GM18519 (cell line): Measurements from ENCODE around the gene TMEM208.

ENCODE experiments used
- ATAC-seq: cut with Tn5 transposase; IDR thresholded peaks from one replicate; pipeline ENCODE4 v1.9.1; 2021; ENCODE audit warnings: mild to moderate bottlenecking, moderate library complexity; ENCODE audit not compliant: unreplicated experiment, low FRiP score

The TMEM208 gene

DNA sequence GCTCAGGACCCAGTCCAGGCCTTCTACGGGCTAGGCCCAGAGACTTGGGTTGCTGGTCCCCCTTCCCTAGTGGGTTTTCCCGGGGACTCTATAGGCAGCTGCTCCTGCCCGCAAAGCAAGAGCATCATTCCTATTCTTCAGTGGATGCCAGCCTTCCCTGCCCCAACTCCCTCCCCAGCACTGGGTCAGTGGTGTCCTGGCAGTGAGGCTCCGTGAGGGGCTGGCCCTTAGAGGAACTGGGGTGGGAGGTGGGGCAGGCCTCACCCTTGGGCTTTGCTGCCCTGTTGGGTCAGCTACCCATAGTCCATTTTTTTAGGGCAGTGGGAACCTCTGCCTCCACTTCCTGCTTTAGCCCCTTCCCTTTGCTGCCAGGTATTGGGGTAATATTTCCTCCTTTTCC lies 44.5 kb downstream of the TMEM208 start:
- ATAC-seq = no peak

DNA sequence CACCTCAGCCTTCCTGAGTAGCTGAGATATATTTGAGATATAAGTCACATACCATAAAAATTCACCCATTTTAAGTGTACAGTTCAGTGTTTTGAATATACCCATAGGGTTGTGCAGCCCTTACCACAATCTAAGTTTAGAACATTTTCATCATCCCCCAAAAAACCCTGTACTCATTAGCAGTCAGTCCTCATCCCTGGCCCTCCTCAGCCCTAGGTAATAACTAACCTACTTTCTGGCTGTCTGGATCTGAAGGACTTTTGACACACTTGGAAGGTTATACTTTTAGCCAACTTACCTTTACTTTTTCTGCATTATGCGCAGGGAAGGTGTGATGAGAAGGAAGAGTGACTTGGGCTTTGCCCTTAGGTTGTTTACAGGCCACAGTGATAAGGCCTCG lies 48.4 kb downstream of the TMEM208 start:
- no peak for ATAC-seq

DNA sequence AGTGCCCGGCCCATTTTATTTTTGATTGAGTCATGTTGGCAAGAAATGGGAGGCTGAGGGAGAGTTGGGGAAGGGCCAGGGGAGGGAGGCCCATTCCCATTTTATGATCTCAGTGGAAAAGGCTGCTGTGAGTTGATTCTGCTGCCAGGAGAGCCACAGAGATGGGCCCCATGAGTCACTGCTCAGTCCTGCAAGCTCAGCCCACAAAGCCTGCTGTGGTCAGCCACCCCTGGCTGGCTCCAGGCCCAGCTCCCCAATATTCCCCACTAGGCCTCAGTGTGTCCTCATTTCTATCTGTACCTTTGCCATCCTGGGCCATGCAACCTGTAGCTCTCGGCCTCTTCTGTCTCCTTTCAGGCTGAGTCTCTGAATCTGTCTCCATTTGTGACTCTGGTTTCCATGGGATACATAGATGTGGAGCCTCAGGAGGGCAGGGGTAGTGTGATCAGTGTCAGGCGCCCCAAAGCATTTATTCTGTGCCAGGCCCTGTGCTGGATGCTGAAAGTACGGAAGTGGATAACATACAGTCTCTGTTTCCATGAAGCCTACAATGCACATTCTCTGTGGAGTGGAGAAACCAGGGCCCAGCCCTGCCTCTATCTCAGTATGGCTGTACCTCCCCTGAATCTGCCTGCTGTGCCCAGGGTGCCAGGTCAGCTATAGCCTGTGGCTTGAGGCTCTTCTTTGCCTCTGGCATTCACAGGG lies 50.5 kb downstream of the TMEM208 start:
- ATAC-seq = no peak

DNA sequence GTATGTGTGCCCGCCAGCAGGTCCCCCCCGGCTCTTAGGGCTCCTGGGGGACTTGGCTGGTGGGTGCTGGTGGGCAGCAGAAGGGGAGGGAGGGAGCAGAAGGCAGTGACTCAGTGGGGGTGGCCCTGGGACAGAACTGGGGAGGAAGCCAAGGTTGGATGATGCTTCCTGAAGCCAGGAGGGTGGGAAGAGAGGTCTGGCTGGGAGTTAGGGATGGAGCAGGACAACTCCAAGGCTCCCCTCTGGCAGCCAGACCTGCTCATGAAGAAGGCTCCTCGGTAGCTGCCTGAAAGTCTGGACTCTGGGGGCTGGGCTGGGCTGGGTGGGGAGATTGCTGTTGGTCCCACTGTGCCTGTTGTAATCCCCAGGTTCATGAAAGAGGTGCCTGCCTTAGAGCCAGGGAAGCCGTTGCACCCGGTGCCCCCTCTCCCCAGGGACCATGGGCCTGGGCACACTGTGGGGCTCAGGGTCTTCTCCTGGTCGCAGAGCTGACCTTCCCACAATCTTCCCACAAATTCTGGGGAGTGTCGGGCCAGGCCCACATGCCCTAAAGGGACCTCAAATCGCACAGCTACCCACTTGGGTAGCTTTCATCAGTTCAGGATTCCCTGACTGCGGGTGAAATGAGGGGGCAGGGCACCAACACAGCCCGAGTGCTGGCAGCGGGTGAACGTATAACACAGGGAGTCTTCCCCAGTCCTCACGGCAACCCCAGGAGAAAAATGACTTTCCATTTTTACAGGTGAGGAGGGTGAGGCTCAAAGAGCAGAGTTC lies 51.3 kb downstream of the TMEM208 start:
- no peak for ATAC-seq
